GM19467 (cell line): ENCODE measurements around the gene OMP.

Experiments
- ATAC-seq: cut with Tn5 transposase; IDR thresholded peaks from one replicate; pipeline ENCODE4 v1.9.1; 2021; ENCODE audit warnings: mild to moderate bottlenecking, moderate library complexity; ENCODE audit not compliant: unreplicated experiment

OMP gene

DNA sequence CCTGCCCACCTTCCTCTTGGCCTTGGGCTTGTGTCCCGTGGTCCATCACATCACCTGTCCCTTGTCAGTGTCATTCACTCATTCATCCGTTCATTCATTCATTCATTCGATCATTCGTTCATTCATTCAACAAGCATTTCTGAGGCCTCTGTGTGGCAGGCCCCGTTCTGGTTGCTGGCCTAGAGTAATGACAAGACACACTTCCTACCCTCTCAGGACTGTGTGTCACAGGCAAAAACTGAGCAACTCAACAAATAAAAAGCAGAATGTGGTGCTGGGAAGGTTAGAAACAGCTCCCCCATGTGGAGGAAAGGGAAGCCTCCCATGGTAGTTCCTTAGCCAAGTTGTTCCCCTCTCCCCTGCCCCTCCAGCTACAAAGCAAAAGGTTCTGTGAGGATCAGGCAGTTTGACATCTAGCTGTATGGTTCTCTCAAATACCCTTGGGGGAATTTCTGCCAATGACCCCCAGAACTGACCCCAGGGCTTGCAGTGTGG, 1.6 kb upstream of the OMP start:
- ATAC-seq, result no peak

DNA sequence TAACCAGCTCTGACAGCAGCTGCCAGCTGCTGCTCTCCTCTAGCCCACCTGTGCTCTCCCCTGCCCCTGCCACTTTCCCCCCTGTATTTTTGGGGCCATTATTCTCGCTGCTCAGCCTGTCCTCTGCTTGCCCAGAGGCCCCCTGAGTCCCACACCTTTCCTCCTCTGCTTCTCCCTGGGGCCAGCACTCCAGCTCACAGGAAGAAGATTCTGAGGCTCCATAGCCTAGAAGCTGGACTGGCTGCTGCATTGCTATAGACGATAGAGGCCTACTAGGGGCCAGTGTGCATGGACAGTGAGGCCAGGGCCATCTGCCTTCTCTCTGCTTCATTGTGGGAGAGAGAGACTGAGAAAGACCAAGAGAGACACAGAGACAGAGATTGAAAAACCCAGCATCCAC, 679 bp downstream of the OMP start:
- ATAC-seq, result no peak

- no peak for ATAC-seq
Measured at GRCh38 chr11:77104727-77105126, 2.1 kb downstream of the OMP start.

DNA sequence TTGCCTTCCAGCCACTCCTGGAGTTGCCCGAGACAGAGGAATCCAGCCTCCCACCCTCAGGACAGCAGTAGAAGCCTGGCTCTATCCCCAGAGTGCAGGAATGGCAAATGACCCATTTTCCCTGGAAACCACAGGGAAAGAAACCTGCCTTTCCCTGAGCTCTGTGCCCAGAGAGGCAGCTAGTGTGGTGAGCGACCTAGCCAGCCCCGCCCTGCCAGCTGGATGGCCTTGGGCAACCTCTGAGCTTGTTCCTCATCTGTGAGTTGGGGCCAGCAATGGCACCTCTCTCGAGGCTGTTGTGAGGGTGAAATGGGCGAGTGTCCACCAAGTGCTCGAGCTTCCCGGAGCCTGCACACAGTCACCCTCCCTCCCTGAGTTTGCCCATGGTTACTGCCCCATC, 3.7 kb downstream of the OMP start:
- ATAC-seq, result no peak

GRCh38 chr11:77106759-77107158, 4.1 kb downstream of the OMP start:
- no peak for ATAC-seq

DNA sequence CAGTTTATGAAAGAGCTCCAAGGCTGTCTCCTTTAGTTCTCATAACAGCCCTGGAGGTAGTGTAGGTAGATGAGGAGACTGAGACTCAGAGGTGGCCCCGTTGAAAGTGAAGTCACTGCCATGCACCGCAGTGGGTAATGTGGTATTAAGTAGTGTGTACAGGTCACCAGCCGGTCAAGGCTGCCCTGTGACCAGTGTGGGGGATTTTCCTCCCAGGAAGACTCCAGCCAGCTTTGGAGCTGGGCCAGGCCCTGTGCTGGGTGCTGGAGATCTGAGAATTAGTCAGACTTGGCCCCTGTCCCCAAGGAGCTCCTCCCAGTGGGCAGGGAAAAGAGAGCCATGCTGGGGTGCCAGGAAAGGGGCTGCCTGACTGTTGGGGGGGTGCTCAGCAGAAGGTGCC, 5.3 kb downstream of the OMP start:
- no peak for ATAC-seq

DNA sequence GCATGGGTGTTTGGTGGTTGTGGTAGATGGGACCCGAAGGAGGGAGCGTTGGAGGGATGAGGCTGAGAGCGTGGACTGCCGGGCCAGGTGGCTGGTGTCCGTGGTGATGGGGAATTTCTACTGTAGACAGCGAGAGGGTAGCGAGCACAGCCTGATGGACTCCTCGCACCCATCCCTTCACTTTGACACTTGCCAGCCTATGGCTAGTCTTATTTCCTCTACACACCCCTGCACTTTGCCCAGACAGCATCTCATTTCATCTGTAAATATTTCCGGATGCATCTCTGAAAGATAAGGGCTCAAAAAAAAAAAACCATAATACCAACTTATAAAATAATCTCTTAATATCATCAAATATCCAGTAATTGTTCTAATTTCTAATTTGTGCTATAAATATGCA, 5.8 kb downstream of the OMP start:
- ATAC-seq, result no peak

GRCh38 chr11:77109236-77110019, 6.8 kb downstream of the OMP start:
- no peak for ATAC-seq

DNA sequence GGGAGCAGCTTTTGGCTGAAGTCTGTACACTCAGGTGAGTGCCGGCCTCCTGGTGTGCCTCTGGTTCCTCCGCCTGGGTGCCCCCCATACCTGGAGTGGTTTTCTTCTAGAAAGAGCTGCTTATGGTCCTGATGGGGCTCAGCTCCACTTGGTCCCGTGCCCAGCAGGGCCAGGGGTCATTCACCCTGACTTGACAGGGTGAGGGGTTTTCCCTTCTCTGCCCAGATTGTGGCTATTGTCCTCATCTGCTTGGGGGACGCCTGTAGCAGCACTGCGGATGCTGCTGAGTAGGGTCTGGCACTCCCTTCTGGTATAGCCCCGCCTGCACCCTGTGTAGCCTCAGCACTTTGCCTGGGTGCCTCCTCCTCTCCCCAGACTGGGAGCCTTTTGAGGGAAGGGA, 8.2 kb downstream of the OMP start:
- no peak for ATAC-seq

DNA sequence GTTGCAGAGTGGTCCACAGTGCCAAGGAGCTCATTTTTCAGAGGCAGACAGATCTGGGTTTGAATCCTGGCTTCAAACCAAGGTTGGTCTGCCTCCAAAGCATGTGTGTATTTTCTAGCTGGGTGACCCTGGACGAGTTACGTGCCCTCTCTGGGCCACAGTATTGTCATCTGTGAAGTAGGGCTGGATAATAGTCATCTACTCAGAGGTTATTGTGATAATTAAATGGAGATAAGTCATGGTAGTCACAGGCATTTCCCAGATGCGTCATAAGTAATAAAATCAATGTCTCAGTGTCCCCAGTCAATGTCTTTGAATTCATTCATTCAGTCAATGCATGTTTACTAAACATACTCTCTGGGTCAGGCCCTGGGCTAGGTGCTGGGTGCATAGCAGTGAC, 8.6 kb downstream of the OMP start:
- no peak for ATAC-seq

- no peak for ATAC-seq
Measured at GRCh38 chr11:77111946-77112345, 9.3 kb downstream of the OMP start.

DNA sequence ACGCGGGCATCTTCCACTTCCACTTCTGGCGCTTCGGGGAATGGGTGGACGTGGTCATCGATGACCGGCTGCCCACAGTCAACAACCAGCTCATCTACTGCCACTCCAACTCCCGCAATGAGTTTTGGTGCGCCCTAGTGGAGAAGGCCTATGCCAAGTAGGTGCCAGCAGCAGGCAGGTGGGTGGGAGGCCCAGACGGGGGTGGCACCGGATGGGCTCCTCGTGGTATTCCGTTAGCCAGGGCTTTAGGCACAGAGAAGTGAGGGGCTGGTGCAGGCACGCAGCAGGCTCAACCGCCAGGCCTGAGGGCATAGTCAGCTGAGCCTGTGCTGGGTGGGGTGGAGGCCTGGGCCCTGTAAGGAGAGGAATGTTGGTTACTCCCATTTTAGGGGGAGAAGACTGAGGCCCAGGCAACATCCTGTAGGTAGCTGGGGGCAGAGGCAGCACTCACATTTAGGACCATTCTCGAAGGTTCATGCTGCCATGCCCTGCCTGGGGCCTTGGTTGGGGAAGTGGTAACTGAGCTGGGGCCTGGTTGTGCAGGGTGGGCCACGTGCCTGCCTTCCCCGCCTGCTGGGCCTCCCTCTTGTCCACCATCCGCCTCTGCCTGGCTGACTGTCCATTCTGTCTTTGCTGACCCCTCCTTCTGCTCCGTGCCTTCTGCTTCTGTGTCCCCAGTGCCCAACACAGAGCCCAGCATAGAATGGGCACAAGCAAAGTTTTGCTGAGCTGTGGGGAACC, 10.2 kb downstream of the OMP start:
- ATAC-seq, result no peak

GRCh38 chr11:77113382-77114088, 10.9 kb downstream of the OMP start:
- ATAC-seq, result no peak

- ATAC-seq, result no peak
Measured at GRCh38 chr11:77114089-77114463, 11.4 kb downstream of the OMP start.

- ATAC-seq, result no peak
Measured at GRCh38 chr11:77115181-77115611, 12.6 kb downstream of the OMP start.

GRCh38 chr11:77115956-77116355, 13.3 kb downstream of the OMP start:
- ATAC-seq, result no peak

- no peak for ATAC-seq
Measured at GRCh38 chr11:77117492-77117891, 14.9 kb downstream of the OMP start.

DNA sequence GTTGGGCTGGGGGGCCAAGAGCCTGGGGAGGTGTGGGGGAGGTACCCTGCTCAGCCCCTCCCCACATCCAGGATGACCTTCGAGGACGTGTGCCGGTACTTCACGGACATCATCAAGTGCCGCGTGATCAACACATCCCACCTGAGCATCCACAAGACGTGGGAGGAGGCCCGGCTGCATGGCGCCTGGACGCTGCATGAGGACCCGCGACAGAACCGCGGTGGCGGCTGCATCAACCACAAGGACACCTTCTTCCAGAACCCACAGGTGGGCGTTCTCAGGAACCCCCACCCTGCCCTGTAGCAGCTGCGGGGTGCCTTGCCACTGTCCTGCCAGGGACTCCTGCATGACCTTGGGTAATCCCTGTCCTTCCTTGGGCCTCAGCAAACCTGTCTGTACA, 15.4 kb downstream of the OMP start:
- no peak for ATAC-seq

DNA sequence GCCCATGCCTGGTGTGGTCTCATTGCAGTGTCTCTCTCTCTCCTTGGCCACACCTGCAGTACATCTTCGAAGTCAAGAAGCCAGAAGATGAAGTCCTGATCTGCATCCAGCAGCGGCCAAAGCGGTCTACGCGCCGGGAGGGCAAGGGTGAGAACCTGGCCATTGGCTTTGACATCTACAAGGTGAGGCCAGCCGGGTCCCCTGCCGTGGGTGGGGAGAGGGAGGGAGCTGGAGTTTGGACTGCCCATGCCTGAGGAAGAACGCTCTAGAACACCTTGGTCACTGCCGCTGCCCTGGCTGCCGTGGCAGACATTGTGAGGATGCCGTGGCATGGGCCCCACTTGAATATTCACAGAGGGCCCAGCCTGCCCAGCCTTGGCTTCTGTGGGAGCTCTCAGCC, 16.3 kb downstream of the OMP start:
- no peak for ATAC-seq

DNA sequence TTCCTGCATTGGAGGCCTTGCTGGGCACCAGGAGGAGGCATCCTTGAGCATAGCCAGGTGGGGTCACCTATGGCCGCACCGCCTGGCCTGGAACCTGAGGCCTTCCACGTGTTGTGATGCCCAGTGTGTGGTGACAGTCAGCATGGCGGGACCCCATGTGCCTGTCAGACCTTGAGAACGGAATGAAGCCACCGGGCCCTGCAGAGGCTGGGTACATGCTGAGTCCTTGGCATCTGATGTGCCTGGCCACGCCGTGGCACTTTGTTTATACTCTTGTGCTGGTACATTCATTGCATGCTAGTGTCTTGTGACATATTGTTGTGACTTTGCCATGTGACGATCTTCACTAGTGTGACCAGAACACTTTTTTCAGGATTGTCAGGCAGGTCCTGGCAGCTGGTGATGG, 16.9 kb downstream of the OMP start:
- ATAC-seq, result no peak

DNA sequence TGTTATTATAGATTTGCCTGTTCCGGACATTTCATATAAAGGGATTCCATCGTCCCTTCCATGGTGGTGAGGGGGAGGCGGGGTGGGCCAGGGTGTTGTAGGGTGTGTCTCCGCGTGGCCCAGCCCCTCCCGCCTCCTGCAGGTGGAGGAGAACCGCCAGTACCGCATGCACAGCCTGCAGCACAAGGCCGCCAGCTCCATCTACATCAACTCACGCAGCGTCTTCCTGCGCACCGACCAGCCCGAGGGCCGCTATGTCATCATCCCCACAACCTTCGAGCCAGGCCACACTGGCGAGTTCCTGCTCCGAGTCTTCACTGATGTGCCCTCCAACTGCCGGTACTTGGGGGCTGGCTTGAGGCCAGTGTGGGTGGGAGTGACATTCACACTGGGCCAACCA, 17.9 kb downstream of the OMP start:
- ATAC-seq, result no peak
